Omental fat pad (tissue), 4 donors: ENCODE data around the gene UTP18. TPM values are rescaled to one million over a fixed set of nuclear protein-coding genes. Genes with fewer than 3 reads are reported as not detected.
"Not testable (repeated sequence)": the region's sequence is repeated elsewhere in the genome, so short reads cannot be mapped to it uniquely, and the experiment has no call there.

ENCODE experiments used
- ATAC-seq: fragments of 150-250 bp; one replicate; pipeline ENCODE4 v1.9.1; 2016; ENCODE audit warnings: mild to moderate bottlenecking, moderate library complexity; ENCODE audit not compliant: low FRiP score
- DNase-seq: peaks from one replicate; pipeline ENCODE4 v3.0.0-alpha.2; 2019; ENCODE audit warnings: low spot score
- CTCF ChIP-seq, 3 donors: fragments of 450-650 bp; IDR thresholded peaks; one replicate each; pipeline ENCODE4 v1.5.1; 2016 to 2017; ENCODE audit warnings: antibody characterized with exemption in 3 of 3, mild to moderate bottlenecking in 3 of 3, moderate library complexity in 2 of 3
- total RNA-seq, 4 donors: library from RNA; depleted of rRNA; stranded (reverse); fragments of >200 nt; gene quantifications; one replicate each; pipeline ENCODE4 v1.1.0, GENCODE V29; 2016

The UTP18 gene
- total RNA-seq, 4 donors from 2014 or later = 24.1 to 51.0 (median 24.4) TPM

- TF ChIP-seq CTCF (IDR thresholded peaks at IDR 0.05) = no peak
- ATAC-seq (no peak), DNase-seq (no peak)
Observed at GRCh38 chr17:51272812-51273211, 12.5 kb downstream of the UTP18 start.

GRCh38 chr17:51275381-51275780, 15.0 kb downstream of the UTP18 start:
- DNase-seq = no peak

GRCh38 chr17:51279183-51279582, 18.8 kb downstream of the UTP18 start:
- no peak for ATAC-seq
- DNase-seq = no peak
- no peak for TF ChIP-seq CTCF (IDR thresholded peaks at IDR 0.05)

More at GRCh38 chr17:51275381-51275780, 15.0 kb downstream of the UTP18 start:
- ATAC-seq = no peak
- TF ChIP-seq CTCF (IDR thresholded peaks at IDR 0.05) = no peak

- TF ChIP-seq CTCF (IDR thresholded peaks at IDR 0.05) = no peak
- DNase-seq = no peak
- no peak for ATAC-seq
Observed at GRCh38 chr17:51287412-51287811, 27.1 kb downstream of the UTP18 start.

- no peak for TF ChIP-seq CTCF (IDR thresholded peaks at IDR 0.05)
- DNase-seq (no peak), ATAC-seq (no peak)
Observed at GRCh38 chr17:51289696-51290111, 29.4 kb downstream of the UTP18 start.

GRCh38 chr17:51294338-51294737, 34.0 kb downstream of the UTP18 start:
- not testable (repeated sequence) for ATAC-seq

GRCh38 chr17:51298508-51299371, 38.4 kb downstream of the UTP18 start:
- TF ChIP-seq CTCF (IDR thresholded peaks at IDR 0.05) = no peak
- DNase-seq (no peak), ATAC-seq (no peak)

More at GRCh38 chr17:51294338-51294737, 34.0 kb downstream of the UTP18 start:
- DNase-seq = not testable (repeated sequence)
